Endothelial cell of umbilical vein (primary cell): ENCODE measurements around the gene CCNH.

Experiments
- CTCF ChIP-seq, 2 donors: IDR thresholded peaks; 1 replicate in 1 of 2; 2 replicates in 1 of 2; pipeline ENCODE4 v1.5.1; 2011; ENCODE audit warnings: low read length in 2 of 2, mild to moderate bottlenecking in 2 of 2, moderate library complexity in 2 of 2, control low read depth in 1 of 2, inconsistent platforms in 1 of 2, low read depth in 1 of 2; ENCODE audit not compliant: insufficient read depth in 1 of 2; ENCODE audit errors: extremely low read depth in 1 of 2
- EZH2 ChIP-seq: IDR thresholded peaks from 2 replicates; pipeline ENCODE4 v1.6.1; 2012; ENCODE audit warnings: borderline replicate concordance, low read depth, mild to moderate bottlenecking, moderate library complexity, low read length, inconsistent platforms; ENCODE audit not compliant: severe bottlenecking
- FOS ChIP-seq: IDR thresholded peaks from 2 replicates; pipeline ENCODE4 v1.6.1; 2011; ENCODE audit warnings: mild to moderate bottlenecking, low read length, moderate library complexity, borderline replicate concordance; ENCODE audit not compliant: insufficient read depth
- GATA2 ChIP-seq: IDR thresholded peaks from 2 replicates; pipeline ENCODE4 v1.7.0; 2011; ENCODE audit warnings: low read depth, mild to moderate bottlenecking, moderate library complexity, mixed read lengths, low read length; ENCODE audit not compliant: insufficient read length, insufficient read depth
- JUN ChIP-seq: IDR thresholded peaks from 2 replicates; pipeline ENCODE4 v1.6.1; 2011; ENCODE audit warnings: borderline replicate concordance, low read depth; ENCODE audit not compliant: insufficient read length, insufficient read depth
- MAX ChIP-seq: IDR thresholded peaks from 2 replicates; pipeline ENCODE4 v1.6.1; 2011; ENCODE audit not compliant: insufficient read depth, insufficient read length
- MYC ChIP-seq: IDR thresholded peaks from one replicate; pipeline ENCODE4 v1.6.1; 2011; ENCODE audit warnings: mild to moderate bottlenecking, low read depth, low read length
- POLR2A ChIP-seq: IDR thresholded peaks from 2 replicates; pipeline ENCODE4 v1.6.1; 2012; ENCODE audit warnings: low read depth, mild to moderate bottlenecking, control low read depth, low read length
- POLR2AphosphoS5 ChIP-seq: IDR thresholded peaks from 2 replicates; pipeline ENCODE4 v1.6.1; 2012; ENCODE audit warnings: low read depth, mild to moderate bottlenecking, control low read depth, low read length, moderate library complexity; ENCODE audit not compliant: insufficient read depth

- TF ChIP-seq GATA2: no peak
- TF ChIP-seq CTCF (IDR thresholded peaks at IDR 0.05; ENCODE audit: extremely low read depth in 1 of 2, insufficient read depth in 1 of 2, low read depth in 1 of 2, low read length in 2 of 2): no peak
- no peak for TF ChIP-seq FOS
- TF ChIP-seq MAX: no peak
- no peak for TF ChIP-seq POLR2A
- no peak for TF ChIP-seq EZH2
- no peak for TF ChIP-seq POLR2AphosphoS5
- TF ChIP-seq JUN: no peak
- TF ChIP-seq MYC: no peak
Observed at GRCh38 chr5:87413343-87413645, 564 bp upstream of the CCNH start.
